ENCODE measurements around the gene EFCAB8. TPM values are rescaled to one million over a fixed set of nuclear protein-coding genes. Genes with fewer than 3 reads are reported as not detected.

Gene EFCAB8
- total and polyA plus RNA-seq, 4 donors, result 0.25 TPM; not detected in 3

DNA sequence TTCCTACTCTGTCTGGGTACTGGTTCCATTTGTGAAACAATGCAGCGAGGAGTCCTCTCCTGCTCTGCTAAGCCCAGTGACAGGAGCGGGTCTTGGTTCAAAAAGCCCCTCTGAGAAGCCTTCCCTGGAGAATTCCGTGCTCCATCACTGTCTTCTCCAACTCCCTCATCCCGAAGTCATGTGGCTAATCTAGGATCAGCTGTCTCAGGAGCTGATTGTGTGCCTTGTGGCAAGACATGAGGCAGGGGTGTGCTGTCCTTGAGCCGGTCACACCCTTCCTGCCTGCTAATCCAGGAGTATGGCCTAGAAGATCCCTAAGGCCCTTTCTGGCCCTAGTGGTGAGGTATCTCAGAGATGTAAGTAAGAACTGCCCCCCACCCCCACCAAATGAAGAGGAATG is 72.0 kb downstream of the EFCAB8 start:
- 80% methylated on average over 5 of the region's 5 CpGs for whole genome bisulfite sequencing
- no peak for TF ChIP-seq RAD21 (IDR thresholded peaks at IDR 0.05)
- TF ChIP-seq ATF3 (IDR thresholded peaks at IDR 0.05), result no peak
- TF ChIP-seq, protein P1, sequence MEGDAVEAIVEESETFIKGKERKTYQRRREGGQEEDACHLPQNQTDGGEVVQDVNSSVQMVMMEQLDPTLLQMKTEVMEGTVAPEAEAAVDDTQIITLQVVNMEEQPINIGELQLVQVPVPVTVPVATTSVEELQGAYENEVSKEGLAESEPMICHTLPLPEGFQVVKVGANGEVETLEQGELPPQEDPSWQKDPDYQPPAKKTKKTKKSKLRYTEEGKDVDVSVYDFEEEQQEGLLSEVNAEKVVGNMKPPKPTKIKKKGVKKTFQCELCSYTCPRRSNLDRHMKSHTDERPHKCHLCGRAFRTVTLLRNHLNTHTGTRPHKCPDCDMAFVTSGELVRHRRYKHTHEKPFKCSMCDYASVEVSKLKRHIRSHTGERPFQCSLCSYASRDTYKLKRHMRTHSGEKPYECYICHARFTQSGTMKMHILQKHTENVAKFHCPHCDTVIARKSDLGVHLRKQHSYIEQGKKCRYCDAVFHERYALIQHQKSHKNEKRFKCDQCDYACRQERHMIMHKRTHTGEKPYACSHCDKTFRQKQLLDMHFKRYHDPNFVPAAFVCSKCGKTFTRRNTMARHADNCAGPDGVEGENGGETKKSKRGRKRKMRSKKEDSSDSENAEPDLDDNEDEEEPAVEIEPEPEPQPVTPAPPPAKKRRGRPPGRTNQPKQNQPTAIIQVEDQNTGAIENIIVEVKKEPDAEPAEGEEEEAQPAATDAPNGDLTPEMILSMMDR (IDR thresholded peaks at IDR 0.05; ENCODE audit: low read depth, low read length, missing input control), result no peak
- TF ChIP-seq HNF4G (IDR thresholded peaks at IDR 0.05), result no peak
- no peak for TF ChIP-seq YY1 (IDR thresholded peaks at IDR 0.05)
- TF ChIP-seq, protein P2, sequence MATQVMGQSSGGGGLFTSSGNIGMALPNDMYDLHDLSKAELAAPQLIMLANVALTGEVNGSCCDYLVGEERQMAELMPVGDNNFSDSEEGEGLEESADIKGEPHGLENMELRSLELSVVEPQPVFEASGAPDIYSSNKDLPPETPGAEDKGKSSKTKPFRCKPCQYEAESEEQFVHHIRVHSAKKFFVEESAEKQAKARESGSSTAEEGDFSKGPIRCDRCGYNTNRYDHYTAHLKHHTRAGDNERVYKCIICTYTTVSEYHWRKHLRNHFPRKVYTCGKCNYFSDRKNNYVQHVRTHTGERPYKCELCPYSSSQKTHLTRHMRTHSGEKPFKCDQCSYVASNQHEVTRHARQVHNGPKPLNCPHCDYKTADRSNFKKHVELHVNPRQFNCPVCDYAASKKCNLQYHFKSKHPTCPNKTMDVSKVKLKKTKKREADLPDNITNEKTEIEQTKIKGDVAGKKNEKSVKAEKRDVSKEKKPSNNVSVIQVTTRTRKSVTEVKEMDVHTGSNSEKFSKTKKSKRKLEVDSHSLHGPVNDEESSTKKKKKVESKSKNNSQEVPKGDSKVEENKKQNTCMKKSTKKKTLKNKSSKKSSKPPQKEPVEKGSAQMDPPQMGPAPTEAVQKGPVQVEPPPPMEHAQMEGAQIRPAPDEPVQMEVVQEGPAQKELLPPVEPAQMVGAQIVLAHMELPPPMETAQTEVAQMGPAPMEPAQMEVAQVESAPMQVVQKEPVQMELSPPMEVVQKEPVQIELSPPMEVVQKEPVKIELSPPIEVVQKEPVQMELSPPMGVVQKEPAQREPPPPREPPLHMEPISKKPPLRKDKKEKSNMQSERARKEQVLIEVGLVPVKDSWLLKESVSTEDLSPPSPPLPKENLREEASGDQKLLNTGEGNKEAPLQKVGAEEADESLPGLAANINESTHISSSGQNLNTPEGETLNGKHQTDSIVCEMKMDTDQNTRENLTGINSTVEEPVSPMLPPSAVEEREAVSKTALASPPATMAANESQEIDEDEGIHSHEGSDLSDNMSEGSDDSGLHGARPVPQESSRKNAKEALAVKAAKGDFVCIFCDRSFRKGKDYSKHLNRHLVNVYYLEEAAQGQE (IDR thresholded peaks at IDR 0.05), result no peak
- no peak for TF ChIP-seq ZBTB33 (IDR thresholded peaks at IDR 0.05)
- no peak for TF ChIP-seq EGR1 (IDR thresholded peaks at IDR 0.05; ENCODE audit: low read depth in 2 of 2)
- TF ChIP-seq HNF4A (conservative IDR thresholded peaks at IDR 0.05), result no peak
- Histone ChIP-seq H3K36me3 (ENCODE audit: control insufficient read depth in 4 of 4, insufficient read depth in 3 of 4, low read depth in 1 of 4, low read length in 3 of 4) (no peaks in the 10 kb centered on the region), H3K4me3 (ENCODE audit: low read depth in 1 of 3, low read length in 3 of 3) (no peak overlapping the region), H3K9me3 (ENCODE audit: control insufficient read depth in 4 of 4, low read length in 3 of 4) (no peaks in the 10 kb centered on the region), H3K9ac (ENCODE audit: low read depth in 1 of 2, low read length in 2 of 2) (no peak overlapping the region), H3K27me3 (ENCODE audit: control insufficient read depth in 4 of 4, insufficient read depth in 4 of 4, low read length in 3 of 4) (no peaks in the 10 kb centered on the region), H3K27ac (ENCODE audit: low read depth in 1 of 2, low read length in 2 of 2) (no peak overlapping the region), H3K4me1 (ENCODE audit: control insufficient read depth in 4 of 4, insufficient read depth in 4 of 4, low read length in 3 of 4) (no peaks in the 10 kb centered on the region)
- no peak for DNase-seq (ENCODE audit: low spot score)

DNA sequence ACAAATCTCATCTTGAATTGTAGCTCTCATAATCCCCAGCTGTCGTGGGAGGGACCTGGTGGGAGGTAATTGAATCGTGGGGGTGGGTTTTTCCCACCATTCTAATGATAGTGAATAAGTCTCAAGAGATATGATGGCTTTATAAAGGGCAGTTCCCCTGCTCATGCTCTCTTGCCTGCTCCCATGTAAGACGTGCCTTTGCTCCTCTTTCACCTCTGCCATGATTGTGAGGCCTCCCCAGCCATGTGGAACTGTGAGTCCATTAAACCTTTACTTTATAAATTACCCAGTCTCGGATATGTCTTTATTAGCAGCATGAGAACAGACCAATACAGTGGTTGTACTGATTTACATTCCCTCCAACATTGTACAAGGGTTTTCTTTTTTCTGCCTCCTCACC is 75.9 kb downstream of the EFCAB8 start:
- peaks cover 0 to 4% (median 0%) of the 10 kb centered on the region in 4 donors for H3K9me3 ChIP-seq (ENCODE audit: control insufficient read depth in 4 of 4, low read length in 3 of 4)
- WGBS, result 66% methylated on average over 4 of the region's 4 CpGs
- H3K4me1 ChIP-seq (ENCODE audit: control insufficient read depth in 4 of 4, insufficient read depth in 4 of 4, low read length in 3 of 4), result no peaks in the 10 kb centered on the region
- no peak overlapping the region for H3K9ac ChIP-seq (ENCODE audit: low read depth in 1 of 2, low read length in 2 of 2)
- H3K27ac ChIP-seq (ENCODE audit: low read depth in 1 of 2, low read length in 2 of 2), result no peak overlapping the region
- H3K4me3 ChIP-seq (ENCODE audit: low read depth in 1 of 3, low read length in 3 of 3), result no peak overlapping the region
- H3K27me3 ChIP-seq (ENCODE audit: control insufficient read depth in 4 of 4, insufficient read depth in 4 of 4, low read length in 3 of 4), result no peaks in the 10 kb centered on the region
- no peaks in the 10 kb centered on the region for H3K36me3 ChIP-seq (ENCODE audit: control insufficient read depth in 4 of 4, insufficient read depth in 3 of 4, low read depth in 1 of 4, low read length in 3 of 4)
- DNase-seq (ENCODE audit: low spot score), result no peak
- TF ChIP-seq MAX (IDR thresholded peaks at IDR 0.05) (no peak), RAD21 (IDR thresholded peaks at IDR 0.05) (no peak), EGR1 (IDR thresholded peaks at IDR 0.05; ENCODE audit: low read depth in 2 of 2) (no peak), JUND (IDR thresholded peaks at IDR 0.05) (no peak), HNF4G (IDR thresholded peaks at IDR 0.05) (no peak), TAF1 (conservative IDR thresholded peaks at IDR 0.05) (no peak), ZBTB33 (IDR thresholded peaks at IDR 0.05) (no peak), HNF4A (conservative IDR thresholded peaks at IDR 0.05) (no peak), YY1 (IDR thresholded peaks at IDR 0.05) (no peak), ATF3 (IDR thresholded peaks at IDR 0.05) (no peak), RXRA (IDR thresholded peaks at IDR 0.05) (no peak)
- TF ChIP-seq, protein P2 (IDR thresholded peaks at IDR 0.05), result no peak
- TF ChIP-seq, protein P1 (IDR thresholded peaks at IDR 0.05; ENCODE audit: low read depth, low read length, missing input control), result no peak

Measured in liver (tissue), 9 donors.